ENCODE data around the gene SLC35B4.
"Not testable (repeated sequence)": the region's sequence is repeated elsewhere in the genome, so short reads cannot be mapped to it uniquely, and the experiment has no call there.

Gene SLC35B4

GRCh38 chr7:134332892-134333291, 16.2 kb upstream of the SLC35B4 start:
- DNase-seq (ENCODE audit: low read depth in 1 of 2, low spot score in 1 of 2): no peak

DNA sequence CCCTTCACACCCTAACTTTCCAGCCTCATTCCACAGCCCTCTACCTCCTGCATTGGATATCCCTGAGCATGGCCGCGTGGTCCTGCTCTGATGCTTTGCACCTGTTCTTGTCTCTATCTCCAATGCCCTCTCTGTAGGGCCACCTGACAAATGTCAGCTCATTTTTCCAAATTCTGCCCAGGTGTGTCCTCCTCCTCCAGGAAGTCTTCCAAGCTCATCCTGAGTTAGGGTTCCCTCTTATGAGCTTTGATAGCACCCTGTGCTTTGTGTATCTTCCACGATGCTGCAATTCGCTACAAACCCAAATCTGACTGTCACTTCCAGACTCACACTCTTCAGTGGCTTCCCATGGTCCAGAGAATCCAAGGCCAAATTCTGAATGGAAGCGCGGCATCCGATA, 14.7 kb upstream of the SLC35B4 start:
- no peak for DNase-seq (ENCODE audit: low read depth in 1 of 2, low spot score in 1 of 2)

DNA sequence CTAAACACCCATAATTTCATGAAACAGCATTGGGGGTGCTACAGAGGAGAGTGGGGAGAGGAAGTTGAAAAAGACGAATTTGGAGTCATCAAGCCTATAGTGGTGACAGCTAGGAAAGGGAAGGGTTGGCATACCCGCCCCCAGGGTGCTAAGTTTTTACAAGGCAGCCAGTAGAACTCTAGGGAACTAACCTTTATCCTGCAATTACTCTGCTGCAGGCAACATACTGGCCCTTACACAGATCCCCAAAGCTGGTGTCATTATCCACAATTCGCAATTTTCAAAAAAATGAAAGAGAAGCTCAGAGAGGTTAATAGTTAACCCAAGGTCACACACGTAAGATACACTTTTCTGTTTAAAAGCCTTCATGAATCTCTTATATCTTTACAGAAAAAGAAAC, 14.2 kb upstream of the SLC35B4 start:
- no peak for DNase-seq (ENCODE audit: low read depth in 1 of 2, low spot score in 1 of 2)

- no peak for DNase-seq (ENCODE audit: low read depth in 1 of 2, low spot score in 1 of 2)
Measured at GRCh38 chr7:134329614-134330346, 13.1 kb upstream of the SLC35B4 start.

DNA sequence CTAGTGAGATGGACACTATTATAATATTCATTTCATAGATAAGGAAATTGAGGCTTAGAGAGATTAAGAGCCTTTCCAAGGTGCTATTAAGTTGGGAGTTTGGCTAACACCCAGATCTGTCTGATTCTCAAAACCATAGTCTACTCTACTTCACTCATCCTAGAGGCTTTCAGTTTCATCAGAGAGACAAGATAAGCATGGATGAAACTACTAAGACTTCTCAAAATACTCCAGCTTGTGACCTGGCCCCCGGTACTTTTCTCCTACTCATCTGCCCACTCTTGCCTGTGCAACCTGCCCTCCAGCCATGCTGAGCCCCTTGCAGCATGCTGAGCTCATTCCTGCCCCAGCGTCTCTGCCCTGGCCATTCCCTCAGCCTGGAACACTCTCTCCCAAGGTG, 12.2 kb upstream of the SLC35B4 start:
- DNase-seq (ENCODE audit: low read depth in 1 of 2, low spot score in 1 of 2): no peak

DNA sequence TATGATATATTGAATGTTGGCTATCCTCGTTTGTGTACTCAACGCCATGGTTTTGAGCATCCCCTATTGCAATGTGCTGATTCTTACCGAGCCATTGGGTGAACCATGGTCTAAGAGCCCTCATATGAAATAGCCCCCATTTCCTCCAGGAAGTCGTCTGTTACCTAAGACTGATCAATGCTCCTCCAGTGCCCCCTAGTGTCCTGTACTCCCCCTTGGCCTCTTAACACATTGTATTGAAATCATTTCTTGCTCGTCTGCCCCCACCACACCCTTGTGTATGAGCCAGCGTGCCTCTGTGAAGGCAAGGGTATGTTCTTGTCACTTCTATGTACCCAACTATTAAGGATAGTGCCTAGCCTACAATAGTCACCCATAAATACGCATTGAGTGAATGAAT, 11.2 kb upstream of the SLC35B4 start:
- no peak for DNase-seq (ENCODE audit: low read depth in 1 of 2, low spot score in 1 of 2)

- no peak for DNase-seq (ENCODE audit: low read depth in 1 of 2, low spot score in 1 of 2)
Measured at GRCh38 chr7:134324107-134324506, 7.4 kb upstream of the SLC35B4 start.

DNA sequence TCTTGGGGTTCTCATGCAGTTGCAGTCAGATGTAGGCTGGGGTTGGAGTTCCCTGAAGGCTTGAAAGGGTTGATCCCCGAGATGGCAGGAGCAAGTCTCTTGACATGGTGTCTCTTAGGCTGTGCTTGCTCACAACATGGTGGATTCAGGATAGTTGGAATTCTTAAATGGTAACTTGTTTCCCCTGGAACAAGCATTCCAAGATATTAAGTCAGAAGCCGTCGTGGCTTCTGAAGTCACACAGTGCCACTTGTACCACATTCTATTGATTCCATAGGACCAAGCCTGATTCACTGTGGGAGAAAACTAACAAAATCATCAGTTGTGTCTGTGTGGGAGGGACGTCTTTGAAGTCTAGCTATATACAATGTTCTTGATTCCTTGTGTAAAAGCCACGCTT, 3.5 kb upstream of the SLC35B4 start:
- no peak for DNase-seq (ENCODE audit: low read depth in 1 of 2, low spot score in 1 of 2)

DNA sequence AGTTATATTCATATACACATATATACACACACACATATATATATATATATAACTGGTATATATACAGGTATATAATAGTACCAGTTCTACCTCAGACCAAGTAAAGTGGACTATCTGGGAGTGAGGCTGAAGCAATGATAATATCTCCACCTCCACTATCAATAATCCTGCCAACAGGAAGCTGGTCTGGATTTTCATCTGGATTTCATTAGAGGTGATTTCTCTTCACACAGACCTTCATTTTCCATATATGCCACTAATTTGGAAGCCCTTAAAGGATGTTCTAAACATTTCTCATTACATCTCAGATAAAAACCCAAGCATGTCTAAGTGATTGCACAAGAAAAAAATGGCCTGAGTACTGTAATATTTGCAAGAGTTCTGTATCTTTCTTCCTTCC, 1.7 kb upstream of the SLC35B4 start:
- no peak for DNase-seq (ENCODE audit: low read depth in 1 of 2, low spot score in 1 of 2)

- DNase-seq (ENCODE audit: low read depth in 1 of 2, low spot score in 1 of 2): no peak
Measured at GRCh38 chr7:134317434-134317833, 704 bp upstream of the SLC35B4 start.

DNA sequence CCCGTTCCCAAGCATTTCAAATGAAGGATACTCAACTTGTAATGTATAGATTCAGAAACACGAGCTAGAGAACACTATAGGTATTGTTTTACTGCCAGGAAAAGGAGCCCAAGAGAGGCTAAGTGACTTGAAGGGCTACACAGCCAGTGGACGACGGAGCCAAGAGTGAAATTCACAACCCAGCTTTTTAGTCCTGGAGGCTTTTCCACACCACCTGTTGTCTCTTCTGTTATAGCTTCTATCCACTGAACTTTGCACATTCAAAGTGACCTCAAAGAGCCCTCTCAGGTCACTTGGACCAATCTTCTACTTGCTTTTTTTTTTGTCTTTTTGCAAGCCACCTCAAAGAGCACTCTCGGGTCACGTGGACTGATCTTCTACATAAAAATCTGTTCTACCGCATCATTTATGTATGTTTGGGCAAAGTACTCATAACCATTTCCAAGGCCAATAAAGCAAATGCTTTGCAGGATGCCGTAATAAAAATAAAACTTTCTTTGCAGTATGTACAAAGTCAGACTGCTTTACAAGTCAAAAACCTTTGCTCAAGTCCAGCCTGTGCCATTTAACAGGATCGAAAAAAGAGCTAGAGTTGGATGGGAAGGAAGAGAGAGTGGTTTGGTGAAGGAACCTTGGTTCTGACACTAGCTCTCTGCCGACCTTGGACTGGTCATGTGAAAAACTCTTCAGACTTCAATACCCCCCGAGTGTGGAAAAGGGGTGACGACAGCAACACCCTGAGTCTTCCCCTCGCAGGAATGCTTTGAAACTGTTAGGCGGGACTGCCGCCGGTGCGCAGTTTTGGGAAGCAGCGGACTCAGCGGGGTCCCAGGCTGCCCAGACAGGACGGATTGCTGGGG, 821 bp downstream of the SLC35B4 start:
- no peak for DNase-seq (ENCODE audit: low read depth in 1 of 2, low spot score in 1 of 2)

DNA sequence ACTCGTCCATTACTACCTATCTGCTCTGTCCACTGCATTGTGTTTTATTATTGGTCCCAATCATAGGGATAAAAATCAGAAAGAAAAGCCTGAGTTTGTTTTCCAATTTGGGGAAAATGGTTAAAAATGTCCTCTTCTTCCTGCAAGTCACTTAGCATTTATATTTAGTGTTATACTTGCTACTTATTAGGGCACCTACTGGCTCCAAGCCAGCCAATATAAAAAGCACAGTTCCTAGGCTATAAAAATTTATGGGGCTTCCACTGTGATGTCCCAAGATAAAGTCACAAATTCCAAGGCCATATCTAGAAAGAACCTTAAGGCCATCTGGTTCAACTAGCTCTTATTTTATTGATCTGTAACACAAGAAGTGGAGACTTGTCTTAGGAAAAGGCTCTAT, 3.2 kb downstream of the SLC35B4 start:
- DNase-seq (ENCODE audit: low read depth in 1 of 2, low spot score in 1 of 2): no peak

GRCh38 chr7:134312717-134313116, 4.0 kb downstream of the SLC35B4 start:
- DNase-seq (ENCODE audit: low read depth in 1 of 2, low spot score in 1 of 2): no peak

DNA sequence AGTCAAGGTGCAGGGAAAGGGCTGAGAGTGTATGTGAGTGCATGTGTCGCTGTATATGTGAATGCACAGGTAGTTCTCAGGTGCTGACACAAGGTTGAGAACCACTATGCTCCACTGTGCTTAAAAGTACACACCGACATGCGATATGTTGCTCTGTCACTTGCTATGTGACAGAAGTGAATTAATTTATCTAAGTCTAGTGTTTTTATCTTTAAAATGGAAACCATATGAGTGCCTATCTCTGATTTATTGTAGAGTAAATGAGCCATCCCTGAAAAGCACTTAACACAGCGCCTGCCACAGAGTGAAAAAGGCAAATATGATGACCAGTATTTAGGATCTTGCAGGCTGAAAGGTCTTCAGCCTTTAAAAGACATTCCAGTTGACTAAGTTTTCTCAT, 4.9 kb downstream of the SLC35B4 start:
- no peak for DNase-seq (ENCODE audit: low read depth in 1 of 2, low spot score in 1 of 2)

- DNase-seq (ENCODE audit: low read depth in 1 of 2, low spot score in 1 of 2): no peak
Measured at GRCh38 chr7:134308548-134308947, 8.2 kb downstream of the SLC35B4 start.

GRCh38 chr7:134307320-134307719, 9.4 kb downstream of the SLC35B4 start:
- no peak for DNase-seq (ENCODE audit: low read depth in 1 of 2, low spot score in 1 of 2)

DNA sequence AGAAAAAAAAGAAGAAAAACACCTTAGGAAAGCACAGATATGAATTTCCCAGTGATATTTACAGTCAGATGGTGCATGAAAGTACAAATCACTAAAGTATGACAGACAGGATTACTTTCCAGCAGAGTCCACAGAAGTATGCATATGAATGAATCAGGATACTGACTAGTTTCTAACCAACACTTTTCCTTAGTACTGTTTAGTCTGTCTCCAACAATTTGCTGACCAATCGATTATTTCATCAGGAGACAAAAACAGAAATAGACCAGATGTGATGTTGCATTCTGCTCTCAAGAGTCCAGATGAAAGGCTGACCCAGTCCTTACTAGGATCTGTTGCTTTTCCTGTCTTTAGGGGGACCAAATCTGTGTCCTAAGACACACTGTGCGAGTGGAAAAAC, 14.6 kb downstream of the SLC35B4 start:
- no peak for DNase-seq (ENCODE audit: low read depth in 1 of 2, low spot score in 1 of 2)

- DNase-seq (ENCODE audit: low read depth in 1 of 2, low spot score in 1 of 2): no peak
Measured at GRCh38 chr7:134301592-134301991, 15.1 kb downstream of the SLC35B4 start.

DNA sequence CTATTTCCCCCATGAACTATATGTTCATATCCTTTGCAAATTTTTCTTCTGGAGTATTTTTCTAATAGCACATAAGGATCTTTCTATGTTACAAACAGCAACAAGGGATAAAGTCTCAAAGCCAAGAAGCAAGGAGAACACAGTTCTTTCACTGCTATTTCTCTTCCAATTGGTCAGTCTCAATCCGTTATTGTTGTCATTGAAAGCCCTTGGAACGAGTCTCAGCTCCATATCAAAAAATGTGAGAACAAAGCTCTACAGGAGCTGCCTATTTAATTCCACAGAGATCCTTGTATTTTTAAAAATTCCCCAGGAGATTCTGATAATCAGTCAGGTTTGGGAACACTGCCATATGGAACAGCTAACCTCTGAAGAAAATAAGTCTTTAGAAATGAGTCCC, 15.7 kb downstream of the SLC35B4 start:
- no peak for DNase-seq (ENCODE audit: low read depth in 1 of 2, low spot score in 1 of 2)

- no peak for DNase-seq (ENCODE audit: low read depth in 1 of 2, low spot score in 1 of 2)
Measured at GRCh38 chr7:134298902-134299683, 17.6 kb downstream of the SLC35B4 start.

- no peak for DNase-seq (ENCODE audit: low read depth in 1 of 2, low spot score in 1 of 2)
Measured at GRCh38 chr7:134297489-134297888, 19.2 kb downstream of the SLC35B4 start.

GRCh38 chr7:134295982-134296381, 20.7 kb downstream of the SLC35B4 start:
- DNase-seq (ENCODE audit: low read depth in 1 of 2, low spot score in 1 of 2): not testable (repeated sequence)
